ENCODE results near the gene PIEZO2. TPM values are rescaled to one million over a fixed set of nuclear protein-coding genes. Genes with fewer than 3 reads are reported as not detected.

Gene PIEZO2
- total RNA-seq, 1 experiment from 2014 or later = 10.7 TPM

GRCh38 chr18:10950876-10951630, 198.3 kb downstream of the PIEZO2 start (continued):
- TF ChIP-seq ATF6 (CRISPR knock-in tag; IDR thresholded peaks at IDR 0.05) (no peak), CREM (CRISPR knock-in tag; IDR thresholded peaks at IDR 0.05) (no peak), PREB (CRISPR knock-in tag; IDR thresholded peaks at IDR 0.05; ENCODE audit: borderline replicate concordance) (no peak)

GRCh38 chr18:10950080-10950875, 199.1 kb downstream of the PIEZO2 start:
- ATAC-seq = no peak
- ChIA-PET CTCF (no interaction called here), POLR2A (no interaction called here)

GRCh38 chr18:10949655-10950054, 199.7 kb downstream of the PIEZO2 start:
- peaks cover 17% of the 10 kb centered on the region for H3K4me1 Mint-ChIP-seq
- CTCF ChIA-PET = no interaction called here

More at GRCh38 chr18:10950080-10950875, 199.1 kb downstream of the PIEZO2 start:
- peaks cover 18% of the 10 kb centered on the region for H3K36me3 Mint-ChIP-seq
- TF ChIP-seq HMGXB4 (CRISPR knock-in tag; IDR thresholded peaks at IDR 0.05) = no peak
- TF ChIP-seq ZNF263 (CRISPR knock-in tag; IDR thresholded peaks at IDR 0.05; ENCODE audit: low read depth) = no peak
- no peak for TF ChIP-seq OVOL2 (CRISPR knock-in tag; IDR thresholded peaks at IDR 0.05; ENCODE audit: borderline replicate concordance)
- no peak for TF ChIP-seq GABPB1 (CRISPR knock-in tag; IDR thresholded peaks at IDR 0.05)
- no peak for TF ChIP-seq PRRX2 (CRISPR knock-in tag; IDR thresholded peaks at IDR 0.05)
- no peak for TF ChIP-seq NR3C1 (CRISPR knock-in tag; conservative IDR thresholded peaks at IDR 0.05; ENCODE audit: low read depth)
- peaks cover 4% of the 10 kb centered on the region; the same call in 1 of the 2 replicates for H3K27me3 Mint-ChIP-seq (ENCODE audit: low read depth)
- H3K4me3 Mint-ChIP-seq = no peak overlapping the region
- peaks cover 20% of the 10 kb centered on the region for H3K9me3 Mint-ChIP-seq
- peak overlapping the region; percentile 38; the same call in 1 of the 2 replicates for H3K27ac Mint-ChIP-seq
- DNase-seq (ENCODE audit: low spot score) = no peak
- H3K4me1 Mint-ChIP-seq = peaks cover 17% of the 10 kb centered on the region

More at GRCh38 chr18:10949655-10950054, 199.7 kb downstream of the PIEZO2 start:
- ATAC-seq (no peak), DNase-seq (ENCODE audit: low spot score) (no peak)
- POLR2A ChIA-PET = no interaction called here
- no peak for TF ChIP-seq ARID4B (CRISPR knock-in tag; IDR thresholded peaks at IDR 0.05; ENCODE audit: borderline replicate concordance)
- no peak for TF ChIP-seq ATF1 (CRISPR knock-in tag; IDR thresholded peaks at IDR 0.05)
- no peak for TF ChIP-seq HMGA2 (CRISPR knock-in tag; IDR thresholded peaks at IDR 0.05)
- no peak for TF ChIP-seq ATF2 (CRISPR knock-in tag; IDR thresholded peaks at IDR 0.05; ENCODE audit: borderline replicate concordance, low read depth)
- TF ChIP-seq CREB1 (CRISPR knock-in tag; IDR thresholded peaks at IDR 0.05) = no peak
- no peak for TF ChIP-seq TEAD1 (CRISPR knock-in tag; IDR thresholded peaks at IDR 0.05)
- no peak for TF ChIP-seq ZNF219 (CRISPR knock-in tag; IDR thresholded peaks at IDR 0.05; ENCODE audit: borderline replicate concordance)
- H3K9me3 Mint-ChIP-seq = peaks cover 27% of the 10 kb centered on the region
- peaks cover 4% of the 10 kb centered on the region; the same call in 1 of the 2 replicates for H3K27me3 Mint-ChIP-seq (ENCODE audit: low read depth)
- no peak overlapping the region for H3K4me3 Mint-ChIP-seq
- 0 out of 2 replicates have a peak overlapping the region, but pooled peaks have one; percentile 6 for H3K27ac Mint-ChIP-seq
- peaks cover 24% of the 10 kb centered on the region for H3K36me3 Mint-ChIP-seq
